Measurements from ENCODE around the gene ST3GAL4. TPM values are rescaled to one million over a fixed set of nuclear protein-coding genes. Genes with fewer than 3 reads are reported as not detected.

ST3GAL4 gene
- total and polyA plus RNA-seq, 10 of the 15 experiments (the other 5 are each of a cell fraction or from before 2014, with no cell fraction given) = 3.8 to 8.1 (median 6.5) TPM; not detected in 2

DNA sequence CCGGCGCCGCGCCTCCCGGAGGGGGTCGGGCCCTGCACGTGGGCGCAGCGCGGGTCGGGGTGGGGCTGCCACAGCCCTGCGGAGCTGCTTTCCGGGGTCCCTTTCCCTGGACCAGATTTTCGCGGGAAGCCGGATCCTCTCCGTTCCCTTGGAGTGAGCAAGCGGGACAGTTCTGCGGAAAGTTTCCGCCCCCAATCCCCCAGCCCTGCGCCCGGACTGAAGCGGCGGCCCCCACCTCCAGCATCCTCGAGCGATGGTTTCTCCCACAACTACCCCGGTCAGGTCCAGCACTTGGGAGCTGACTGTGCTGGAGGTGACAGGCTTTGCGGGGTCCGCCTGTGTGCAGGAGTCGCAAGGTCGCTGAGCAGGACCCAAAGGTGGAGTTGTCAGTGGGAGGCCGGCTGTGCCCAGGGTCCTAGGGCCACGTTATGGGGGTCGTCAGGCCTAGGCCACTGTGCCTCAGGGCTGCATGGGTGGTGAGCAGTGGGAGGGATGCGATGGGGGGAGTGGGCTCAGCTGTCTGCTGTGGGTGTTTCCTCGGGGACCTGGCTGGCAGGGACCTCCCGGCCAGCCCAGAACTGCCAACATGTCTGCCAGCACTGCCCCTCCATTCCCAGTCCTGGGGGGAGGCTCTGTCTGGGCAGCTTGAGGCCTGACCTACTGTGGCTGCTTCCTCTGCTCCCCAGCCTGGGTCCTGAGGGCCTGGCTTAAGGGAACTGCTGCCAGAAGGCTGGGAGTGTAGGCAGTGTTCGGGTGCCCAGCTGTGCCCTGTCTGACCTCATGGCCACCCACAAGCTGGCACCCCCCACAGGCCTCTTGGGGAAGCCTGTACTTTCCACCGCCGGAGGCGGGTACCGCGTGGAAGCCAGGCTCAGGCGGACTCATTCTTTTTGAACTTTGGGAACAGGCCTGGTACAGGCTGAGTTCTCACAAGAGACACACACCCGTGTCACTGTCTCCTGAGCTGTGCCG, 726 bp downstream of the ST3GAL4 start:
- Histone ChIP-seq H3K9me3 (replicated peaks; ENCODE audit: control insufficient read depth, insufficient read depth, low read length) (no peaks in the 10 kb centered on the region), H2AFZ (ENCODE audit: control insufficient read depth, low read depth, low read length) (peak overlapping the region; percentile 41), H3K27ac (ENCODE audit: control insufficient read depth, insufficient read depth) (no peak overlapping the region), H3K27me3 (replicated peaks in 1 of 2; ENCODE audit: control insufficient read depth in 2 of 2, insufficient read depth in 2 of 2, low read length in 1 of 2) (no peaks in the 10 kb centered on the region), H3K4me1 (ENCODE audit: control insufficient read depth, insufficient read depth, low read length) (peaks cover 21% of the 10 kb centered on the region), H3K79me2 (ENCODE audit: control insufficient read depth, insufficient read depth, low read length) (peaks cover 17% of the 10 kb centered on the region), H3K9ac (ENCODE audit: control insufficient read depth, insufficient read depth, low read length) (peak overlapping the region; percentile 95), H3K4me3 (peak overlapping the region; percentile 52), H3K36me3 (ENCODE audit: control insufficient read depth in 2 of 2, insufficient read depth in 2 of 2, low read length in 1 of 2) (no peaks in the 10 kb centered on the region; a peak in 1 of 4 replicates), H3K4me2 (ENCODE audit: control insufficient read depth, insufficient read depth) (peak overlapping the region; percentile 85), H4K20me1 (ENCODE audit: control insufficient read depth, insufficient read depth) (no peaks in the 10 kb centered on the region)
- ChIA-PET CTCF (interaction anchor here (1.7 to 5.2 kb wide), 2 partner anchors 36 to 45 kb away, joined by 3 to 22 read pairs; no protein-coding TSS in a partner anchor), SMC1A (ENCODE audit: uncharacterized antibody, unreplicated experiment) (interaction anchor here (1.5 to 2.6 kb wide), 2 partner anchors 45 to 124 kb away, joined by 3 to 14 read pairs; no protein-coding TSS in a partner anchor), RAD21 (ENCODE audit: unreplicated experiment) (interaction anchor here (2.4 kb wide), 1 partner anchor 45 kb away, joined by 8 read pairs; no protein-coding TSS in a partner anchor), POLR2A (interaction anchor here (1.6 kb wide), 1 partner anchor 52 kb away, joined by 5 read pairs; the partner anchor contains the start of gene DCPS)
- TF ChIP-seq SUPT20H (IDR thresholded peaks at IDR 0.05; ENCODE audit: borderline replicate concordance, control insufficient read depth, low read depth, low read length) = no peak
- TF ChIP-seq CHD2 (IDR thresholded peaks at IDR 0.05; ENCODE audit: borderline replicate concordance, low read depth, low read length) = no peak
- TF ChIP-seq SIX5 (IDR thresholded peaks at IDR 0.05; ENCODE audit: low read depth, low read length, severe bottlenecking) = no peak
- TF ChIP-seq, protein P1, sequence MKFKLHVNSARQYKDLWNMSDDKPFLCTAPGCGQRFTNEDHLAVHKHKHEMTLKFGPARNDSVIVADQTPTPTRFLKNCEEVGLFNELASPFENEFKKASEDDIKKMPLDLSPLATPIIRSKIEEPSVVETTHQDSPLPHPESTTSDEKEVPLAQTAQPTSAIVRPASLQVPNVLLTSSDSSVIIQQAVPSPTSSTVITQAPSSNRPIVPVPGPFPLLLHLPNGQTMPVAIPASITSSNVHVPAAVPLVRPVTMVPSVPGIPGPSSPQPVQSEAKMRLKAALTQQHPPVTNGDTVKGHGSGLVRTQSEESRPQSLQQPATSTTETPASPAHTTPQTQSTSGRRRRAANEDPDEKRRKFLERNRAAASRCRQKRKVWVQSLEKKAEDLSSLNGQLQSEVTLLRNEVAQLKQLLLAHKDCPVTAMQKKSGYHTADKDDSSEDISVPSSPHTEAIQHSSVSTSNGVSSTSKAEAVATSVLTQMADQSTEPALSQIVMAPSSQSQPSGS (IDR thresholded peaks at IDR 0.05; ENCODE audit: low read length) = no peak
- peak in 1 of 2 experiments; percentile 2; a peak in 2 of 4 replicates for TF ChIP-seq BHLHE40 (IDR thresholded peaks at IDR 0.05; ENCODE audit: borderline replicate concordance in 1 of 2, low read depth in 2 of 2, low read length in 1 of 2)
- 0 out of 2 replicates have a peak, but pooled peaks have one; percentile 40 for TF ChIP-seq HDGF (IDR thresholded peaks at IDR 0.05)
- TF ChIP-seq PML (IDR thresholded peaks at IDR 0.05; ENCODE audit: low read length) = no peak
- WGBS (ENCODE audit: insufficient coverage, insufficient replicate concordance, low lambda C conversion rate, missing lambda C conversion rate) = 15% methylated on average over 38 of the region's 46 CpGs
- ATAC-seq = peak; percentile 4; the same call in 1 of the 3 replicates
- DNase-seq (ENCODE audit: low read depth, low spot score) = no peak
- in situ Hi-C loops (cut with MboI) (no loop called here), intact Hi-C loops (cut with micrococcal nuclease; ENCODE audit: unreplicated experiment) (loop anchor here (2.0 to 5.0 kb wide), 2 partner anchors 45 to 61 kb away; no protein-coding TSS in a partner anchor)
- BruUV-seq (replicated peaks) = no TSS peak
- FAIRE-seq = no peak

Measured in GM12878 (cell line).